Activated T-helper 1 cell treated with anti-CD3 and anti-CD28 coated beads, Interleukin-12 subunit alpha, Interleukin-12 subunit beta, Interleukin-2, Interleukin-4 antibody, amounts not matched to agents 30 ng/mL and 10 ng/mL and 1 ng/mL, durations not matched to agents 14 hours and 24 hours and 36 hours (primary cell): ENCODE data around the gene S100A13. TPM values are rescaled to one million over a fixed set of nuclear protein-coding genes. Genes with fewer than 3 reads are reported as not detected.

Source experiments
- DNase-seq: peaks from one replicate; pipeline ENCODE4 v3.0.0; 2021; ENCODE audit warnings: low spot score
- H3K27ac Mint-ChIP-seq: one replicate; pipeline ENCODE4 v1.8.0; 2021; ENCODE audit warnings: mild to moderate bottlenecking, mixed read lengths
- H3K27me3 Mint-ChIP-seq: one replicate; pipeline ENCODE4 v1.8.0; 2022; ENCODE audit warnings: mild to moderate bottlenecking, moderate library complexity, mixed read lengths; ENCODE audit not compliant: insufficient read depth
- H3K36me3 Mint-ChIP-seq: one replicate; pipeline ENCODE4 v1.8.0; 2021; ENCODE audit warnings: low read depth, mixed read lengths
- H3K4me1 Mint-ChIP-seq: one replicate; pipeline ENCODE4 v1.8.0; 2021; ENCODE audit warnings: low read depth, mixed read lengths
- H3K4me3 Mint-ChIP-seq: one replicate; pipeline ENCODE4 v1.8.0; 2021; ENCODE audit warnings: mild to moderate bottlenecking, moderate library complexity, mixed read lengths
- H3K9me3 Mint-ChIP-seq: one replicate; pipeline ENCODE4 v1.8.0; 2021; ENCODE audit warnings: mixed read lengths
- intact Hi-C: fragments of 100-400 bp; cut with micrococcal nuclease; formaldehyde crosslinking; loops from one replicate; pipeline ENCODE4 v1.15.1; 2024
- total RNA-seq: library from RNA; stranded (reverse); gene quantifications from 2 replicates; pipeline ENCODE4 v1.2.3, GENCODE V29; 2022

Gene S100A13
- total RNA-seq, 1 donor from 2014 or later = 2.5 TPM

- intact Hi-C loops = loop anchor here (5.0 kb wide), 1 partner anchor 63 kb away; the partner anchor contains the start of gene S100A2
These were observed 2.7 kb upstream of the S100A13 start for GRCh38 chr1:153629971-153630370.

DNA sequence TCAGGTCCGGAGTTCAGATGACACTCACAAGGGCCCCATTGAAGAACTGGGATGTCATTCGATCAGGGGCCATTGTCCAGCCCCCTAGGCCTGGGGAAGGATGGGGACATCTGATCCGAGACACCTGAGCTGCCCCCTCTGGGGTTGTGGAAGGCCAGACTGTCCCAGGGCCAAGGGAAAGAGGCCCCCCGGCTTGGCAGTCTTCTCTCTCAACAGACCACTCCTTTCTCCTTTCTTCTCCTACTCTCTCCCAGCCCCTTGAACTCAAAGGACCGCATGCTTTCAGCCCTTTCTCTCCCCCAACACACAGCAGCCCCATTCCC is 2.0 kb upstream of the S100A13 start:
- Mint-ChIP-seq H3K27me3 (no peaks in the 10 kb centered on the region), H3K36me3 (peaks cover 4% of the 10 kb centered on the region), H3K4me1 (peaks cover 26% of the 10 kb centered on the region), H3K4me3 (no peak overlapping the region), H3K9me3 (no peaks in the 10 kb centered on the region), H3K27ac (no peak overlapping the region)
- DNase-seq = no peak
- intact Hi-C loops = no loop called here

More at GRCh38 chr1:153629971-153630370, 2.7 kb upstream of the S100A13 start:
- H3K27me3 Mint-ChIP-seq = no peaks in the 10 kb centered on the region
- peaks cover 7% of the 10 kb centered on the region for H3K36me3 Mint-ChIP-seq
- no peak overlapping the region for H3K4me3 Mint-ChIP-seq
- DNase-seq = no peak
- H3K4me1 Mint-ChIP-seq = peaks cover 26% of the 10 kb centered on the region
- no peaks in the 10 kb centered on the region for H3K9me3 Mint-ChIP-seq
- H3K27ac Mint-ChIP-seq = no peak overlapping the region

GRCh38 chr1:153628638-153629342 is 1.5 kb upstream of the S100A13 start:
- no peak overlapping the region for H3K27ac Mint-ChIP-seq
- H3K27me3 Mint-ChIP-seq = no peaks in the 10 kb centered on the region

DNA sequence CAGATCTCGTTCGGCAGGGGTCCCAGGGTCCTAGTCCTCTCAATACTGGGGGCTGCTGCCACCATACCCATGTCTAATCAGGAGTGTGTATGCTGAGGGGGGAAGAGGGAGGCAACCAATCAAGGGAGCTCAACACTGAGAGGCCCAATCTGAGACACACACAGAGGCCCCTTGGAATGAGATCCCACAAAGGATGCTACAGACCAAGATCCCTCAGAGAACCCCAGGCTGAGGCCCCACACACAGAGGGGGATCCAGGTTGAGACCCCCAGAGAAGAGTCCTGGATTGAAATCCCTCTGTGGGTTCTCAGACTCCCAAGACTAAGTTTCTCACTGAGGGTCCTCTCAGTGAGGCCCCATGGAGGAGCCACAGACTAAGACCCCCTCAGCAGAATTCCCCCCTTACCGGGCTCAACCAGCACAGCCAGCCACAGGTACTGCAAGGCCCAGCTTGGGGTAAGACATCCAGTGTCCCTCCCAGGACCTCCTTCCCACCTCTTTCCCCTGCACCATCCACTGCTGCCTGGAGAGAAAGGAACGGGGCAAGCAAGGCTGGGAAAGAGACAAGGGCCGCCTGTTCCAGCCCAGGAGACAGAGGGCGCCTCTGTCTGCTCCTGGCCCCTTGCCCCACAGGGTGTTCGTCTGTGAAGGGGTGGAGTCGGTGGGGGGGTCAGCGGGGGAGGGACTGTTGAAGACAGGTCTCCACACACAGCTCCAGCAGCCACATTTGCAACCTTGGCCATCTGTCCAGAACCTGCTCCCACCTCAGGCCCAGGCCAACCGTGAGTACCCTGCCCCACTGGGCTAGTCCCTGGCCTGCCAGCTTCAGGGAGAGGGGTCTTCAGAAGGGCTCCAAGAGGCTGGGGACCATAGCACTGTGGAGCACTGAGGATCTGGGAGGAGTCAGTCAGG is 666 bp upstream of the S100A13 start, which contains the start of gene S100A1:
S100A1 (plus strand) TSS at position 720 of the 912 bp plus-strand sequence. CDS start 2,088 bp downstream, outside the sequence.
- no peak for DNase-seq
- no peaks in the 10 kb centered on the region for H3K27me3 Mint-ChIP-seq
- H3K4me3 Mint-ChIP-seq = no peak within 1 kb of the TSS
- intact Hi-C loops = no loop called here
- H3K27ac Mint-ChIP-seq = no peak within 1 kb of the TSS
- H3K4me1 Mint-ChIP-seq = peaks cover 16% of the 10 kb centered on the region
- no peaks in the 10 kb centered on the region for H3K9me3 Mint-ChIP-seq
- no peaks in the 10 kb centered on the region for H3K36me3 Mint-ChIP-seq

More at GRCh38 chr1:153628638-153629342, 1.5 kb upstream of the S100A13 start:
- no peaks in the 10 kb centered on the region for H3K36me3 Mint-ChIP-seq
- peaks cover 24% of the 10 kb centered on the region for H3K4me1 Mint-ChIP-seq
- no peak for DNase-seq
- H3K9me3 Mint-ChIP-seq = no peaks in the 10 kb centered on the region
- no peak overlapping the region for H3K4me3 Mint-ChIP-seq
- intact Hi-C loops = no loop called here

DNA sequence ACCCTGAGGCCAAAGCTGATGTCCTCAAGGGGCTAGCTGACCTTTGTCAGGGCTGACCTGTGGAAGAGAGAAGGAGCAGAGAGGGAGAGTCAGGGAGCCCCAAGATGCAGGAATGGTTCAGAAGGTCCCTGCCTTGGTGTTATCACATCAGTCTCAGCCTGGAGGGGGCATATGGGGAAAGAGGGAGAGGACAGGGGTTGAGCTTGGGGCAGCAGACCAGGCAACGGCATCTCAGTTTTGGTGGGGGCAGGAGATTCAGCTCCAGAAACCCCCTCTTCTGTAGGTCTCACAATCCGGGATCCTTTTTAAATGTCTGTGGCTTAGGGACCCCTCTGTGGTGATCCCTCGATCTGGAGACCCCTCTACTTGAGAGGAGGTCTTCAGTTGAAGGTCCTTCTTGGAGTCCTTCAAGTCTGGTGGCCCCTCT is 815 bp downstream of the S100A13 start:
- intact Hi-C loops = no loop called here
- Mint-ChIP-seq H3K27ac (no peak overlapping the region), H3K27me3 (no peaks in the 10 kb centered on the region), H3K36me3 (no peaks in the 10 kb centered on the region), H3K9me3 (no peaks in the 10 kb centered on the region), H3K4me1 (peaks cover 9% of the 10 kb centered on the region), H3K4me3 (no peak overlapping the region)
- no peak for DNase-seq

- no peaks in the 10 kb centered on the region for H3K36me3 Mint-ChIP-seq
- H3K27ac Mint-ChIP-seq = no peak overlapping the region
- no peak overlapping the region for H3K4me3 Mint-ChIP-seq
- no peaks in the 10 kb centered on the region for H3K27me3 Mint-ChIP-seq
- no peaks in the 10 kb centered on the region for H3K9me3 Mint-ChIP-seq
- intact Hi-C loops = no loop called here
- no peak for DNase-seq
- no peaks in the 10 kb centered on the region for H3K4me1 Mint-ChIP-seq
These were observed 2.2 kb downstream of the S100A13 start for GRCh38 chr1:153624965-153625611.

GRCh38 chr1:153623101-153623500 is 4.2 kb downstream of the S100A13 start:
- DNase-seq = no peak
- Mint-ChIP-seq H3K4me3 (no peak overlapping the region), H3K36me3 (no peaks in the 10 kb centered on the region), H3K27ac (no peak overlapping the region), H3K9me3 (no peaks in the 10 kb centered on the region), H3K4me1 (peaks cover under 1% of the 10 kb centered on the region), H3K27me3 (no peaks in the 10 kb centered on the region)
- intact Hi-C loops = no loop called here

DNA sequence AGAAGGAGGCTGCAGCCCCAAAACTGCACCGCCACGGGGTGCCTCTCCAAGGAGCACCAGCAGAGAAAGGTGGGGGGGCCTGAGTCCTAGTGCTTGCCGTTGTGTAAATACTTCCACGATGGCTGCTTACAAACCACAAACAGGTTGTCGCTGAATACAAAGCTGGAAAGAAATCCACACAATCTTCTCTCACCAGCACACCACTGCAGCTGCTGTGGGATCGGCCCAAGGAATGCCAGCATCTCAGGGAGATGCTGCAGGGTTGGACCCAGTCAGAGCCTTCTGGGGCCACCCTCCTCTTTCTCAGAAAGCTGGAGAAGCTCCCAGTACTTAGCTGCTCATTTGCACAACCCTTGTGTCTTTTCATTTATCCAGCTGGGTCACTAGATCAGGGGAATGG is 8.1 kb downstream of the S100A13 start:
- intact Hi-C loops = loop anchor here (10.0 kb wide), 1 partner anchor 264 kb away; the partner anchor contains the start of gene S100A9
- Mint-ChIP-seq H3K27ac (no peak overlapping the region), H3K9me3 (no peaks in the 10 kb centered on the region), H3K4me1 (peaks cover 8% of the 10 kb centered on the region), H3K4me3 (no peak overlapping the region), H3K36me3 (no peaks in the 10 kb centered on the region), H3K27me3 (no peaks in the 10 kb centered on the region)
- no peak for DNase-seq

GRCh38 chr1:153617663-153618062 is 9.6 kb downstream of the S100A13 start:
- intact Hi-C loops = loop anchor here (1.0 to 10.0 kb wide), 5 partner anchors 16 to 263 kb away; partner anchors contain the start of genes S100A6 and S100A9
- peak; percentile 63 for DNase-seq
- Mint-ChIP-seq H3K9me3 (no peaks in the 10 kb centered on the region), H3K27me3 (no peaks in the 10 kb centered on the region), H3K4me3 (no peak overlapping the region), H3K27ac (no peak overlapping the region), H3K36me3 (no peaks in the 10 kb centered on the region), H3K4me1 (peaks cover 8% of the 10 kb centered on the region)

DNA sequence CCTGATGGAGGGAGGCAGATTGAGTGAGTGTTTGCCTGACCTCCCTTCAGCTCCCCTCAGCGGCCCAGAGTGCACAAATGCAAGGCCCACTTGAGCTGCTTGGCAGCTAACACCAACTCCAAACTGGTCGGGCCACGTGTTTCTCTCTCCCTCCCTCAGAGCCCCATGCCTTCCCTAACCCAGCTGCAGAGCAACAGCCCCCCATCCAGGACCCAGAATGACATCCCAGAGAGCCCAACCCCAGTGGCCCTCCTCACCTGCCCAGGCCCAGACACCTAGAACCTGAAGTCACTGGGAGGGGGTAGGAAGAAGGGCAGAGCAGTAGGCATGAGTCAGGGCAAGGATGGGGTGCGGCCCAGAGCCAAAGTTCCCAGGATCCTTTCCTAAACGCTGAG is 10.4 kb downstream of the S100A13 start:
- Mint-ChIP-seq H3K4me3 (no peak overlapping the region), H3K4me1 (peaks cover 8% of the 10 kb centered on the region), H3K36me3 (no peaks in the 10 kb centered on the region), H3K9me3 (no peaks in the 10 kb centered on the region), H3K27me3 (no peaks in the 10 kb centered on the region), H3K27ac (no peak overlapping the region)
- no peak for DNase-seq
- intact Hi-C loops = loop anchor here (1.0 to 10.0 kb wide), 5 partner anchors 16 to 262 kb away; partner anchors contain the start of genes S100A6 and S100A9

DNA sequence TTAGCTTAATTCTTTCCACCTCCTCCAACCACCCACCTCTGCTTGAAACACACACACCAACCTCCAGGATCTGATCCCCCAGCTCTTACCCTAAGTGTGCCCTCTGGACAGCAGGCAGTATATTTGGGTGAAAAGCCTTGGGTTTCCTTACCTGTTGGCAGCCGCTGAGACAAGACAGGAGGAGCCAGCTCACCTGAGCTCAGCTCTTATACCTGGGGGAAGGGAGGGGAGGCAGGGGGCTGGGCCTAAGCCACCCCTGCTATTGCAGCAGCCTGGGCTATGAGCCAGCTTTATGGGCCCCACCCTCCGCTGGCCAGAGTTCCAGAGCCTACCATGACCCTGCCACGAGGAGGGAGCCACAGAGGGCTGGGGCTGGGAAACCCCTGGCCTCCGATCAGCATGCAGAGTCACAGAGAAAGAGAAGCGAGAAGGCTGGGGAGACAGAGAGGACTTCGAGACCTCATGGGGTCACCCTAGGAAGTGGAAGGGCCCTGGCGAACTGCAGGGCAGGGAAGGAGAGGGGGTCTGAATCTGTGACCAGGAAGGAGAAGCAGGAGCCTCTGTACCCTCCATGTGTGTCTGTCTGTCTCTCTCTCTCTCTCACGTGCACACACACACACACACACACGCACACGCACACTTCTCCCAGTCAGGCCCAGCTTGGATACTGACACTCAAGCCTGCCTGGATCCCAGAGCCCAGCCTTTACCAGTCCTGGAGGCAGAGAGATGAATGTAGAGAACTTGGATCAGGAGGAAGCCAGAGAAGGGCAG is 11.0 kb downstream of the S100A13 start, which contains the start of gene S100A14:
S100A14 (minus strand) TSS at position 182 of the 773 bp plus-strand sequence. CDS start 467 bp downstream, outside the sequence.
- Mint-ChIP-seq H3K27ac (no peak within 1 kb of the TSS), H3K4me3 (no peak within 1 kb of the TSS), H3K36me3 (no peaks in the 10 kb centered on the region), H3K4me1 (peaks cover 8% of the 10 kb centered on the region), H3K9me3 (no peaks in the 10 kb centered on the region), H3K27me3 (no peaks in the 10 kb centered on the region)
- intact Hi-C loops = loop anchor here (10.0 kb wide), 1 partner anchor 262 kb away; the partner anchor contains the start of gene S100A9
- no peak for DNase-seq

DNA sequence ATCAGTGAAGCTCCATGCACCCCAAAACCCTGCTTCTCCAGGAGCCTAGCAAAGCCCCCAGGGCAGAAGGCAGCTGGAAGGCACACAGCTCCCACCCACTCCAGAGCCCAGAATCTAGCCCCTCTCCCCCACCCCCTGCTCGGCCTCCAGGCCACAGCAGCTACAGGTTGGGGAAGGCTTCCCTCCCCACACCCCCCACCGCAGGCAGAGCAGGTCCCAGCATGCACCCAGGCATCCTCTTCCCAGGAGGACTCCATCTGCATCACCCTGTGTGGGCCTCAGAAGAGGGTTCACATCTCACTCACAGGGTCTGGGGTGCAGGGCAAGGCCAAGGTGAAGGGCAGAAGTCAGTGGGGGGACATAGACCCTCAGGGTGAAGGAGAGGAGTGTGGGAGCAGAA is 11.9 kb downstream of the S100A13 start:
- H3K27me3 Mint-ChIP-seq = peaks cover 2% of the 10 kb centered on the region
- no peak overlapping the region for H3K27ac Mint-ChIP-seq
- peaks cover 8% of the 10 kb centered on the region for H3K4me1 Mint-ChIP-seq
- intact Hi-C loops = loop anchor here (10.0 kb wide), 1 partner anchor 261 kb away; the partner anchor contains the start of gene S100A9
- no peak for DNase-seq
- H3K9me3 Mint-ChIP-seq = no peaks in the 10 kb centered on the region
- no peak overlapping the region for H3K4me3 Mint-ChIP-seq
- H3K36me3 Mint-ChIP-seq = no peaks in the 10 kb centered on the region
